A673 (cell line): ENCODE data around the gene ATP2A2. TPM values are rescaled to one million over a fixed set of nuclear protein-coding genes. Genes with fewer than 3 reads are reported as not detected.

Source experiments
- BruUV-seq: library from RNA; stranded (reverse); fragments of 400-500 nt; replicated peaks from 2 replicates; lab custom pipeline; 2021; lab: Mats Ljungman, UMichigan
- CTCF ChIA-PET: fragments of 300-600 bp; sonication (Branson Sonifier 250); formaldehyde crosslinking; loops from one replicate; lab custom pipeline; 2022; ENCODE audit warnings: antibody characterized with exemption; lab: Charles Lee
- POLR2A ChIA-PET: fragments of 300-600 bp; sonication (Branson Sonifier 250); formaldehyde crosslinking; loops from one replicate; lab custom pipeline; 2022; ENCODE audit warnings: antibody characterized with exemption; ENCODE audit not compliant: low non-redundant PET; lab: Charles Lee
- DNase-seq: peaks from one replicate; pipeline ENCODE4 v3.0.0-alpha.2; 2015; ENCODE audit warnings: low spot score
- H3K27ac ChIP-seq: fragments of 200-600 bp; sonication (generic); 2 replicates; pipeline ENCODE4 v1.5.1; 2016; ENCODE audit warnings: mixed run types, low read depth, mild to moderate bottlenecking, mixed read lengths, antibody characterized with exemption, low read length; ENCODE audit not compliant: poor library complexity, severe bottlenecking
- H3K27me3 ChIP-seq: fragments of 200-600 bp; sonication (generic); replicated peaks from 2 replicates; pipeline ENCODE4 v1.6.1; 2017; ENCODE audit warnings: mixed run types, low read depth, mild to moderate bottlenecking, mixed read lengths, antibody characterized with exemption, low read length; ENCODE audit not compliant: insufficient read depth, poor library complexity
- H3K36me3 ChIP-seq: fragments of 200-600 bp; sonication (generic); 2 replicates; pipeline ENCODE4 v1.6.1; 2016; ENCODE audit warnings: mixed run types, mild to moderate bottlenecking, mixed read lengths, antibody characterized with exemption, low read length; ENCODE audit not compliant: insufficient read depth, poor library complexity, severe bottlenecking
- H3K4me1 ChIP-seq: fragments of 200-600 bp; sonication (generic); 2 replicates; pipeline ENCODE4 v1.6.1; 2017; ENCODE audit warnings: mixed run types, mild to moderate bottlenecking, mixed read lengths, antibody characterized with exemption, low read length; ENCODE audit not compliant: insufficient read depth, poor library complexity, severe bottlenecking
- H3K4me3 ChIP-seq: fragments of 200-600 bp; sonication (generic); 2 replicates; pipeline ENCODE4 v1.5.1; 2016; ENCODE audit warnings: low read depth, mixed run types, mild to moderate bottlenecking, mixed read lengths, low read length; ENCODE audit not compliant: poor library complexity, severe bottlenecking
- H3K9me3 ChIP-seq: fragments of 200-600 bp; sonication (generic); 2 replicates; pipeline ENCODE4 v1.6.1; 2016; ENCODE audit warnings: mixed run types, low read depth, mild to moderate bottlenecking, mixed read lengths, antibody characterized with exemption, low read length; ENCODE audit not compliant: poor library complexity, severe bottlenecking
- EZH2 ChIP-seq: fragments of 200-600 bp; sonication (generic); IDR thresholded peaks from 2 replicates; pipeline ENCODE4 v1.6.1; 2017; ENCODE audit warnings: borderline replicate concordance, low read depth, mild to moderate bottlenecking, mixed read lengths, antibody characterized with exemption, low read length; ENCODE audit not compliant: poor library complexity, severe bottlenecking
- intact Hi-C: fragments of 100-400 bp; cut with micrococcal nuclease; formaldehyde crosslinking; loops from one replicate; pipeline ENCODE4 v1.10.0; 2022; ENCODE audit not compliant: unreplicated experiment
- total RNA-seq: library from RNA; stranded (reverse); gene quantifications from 2 replicates; pipeline ENCODE4 v1.2.3, GENCODE V29; 2021
- TF ChIP-seq, protein P1 (sequence below): fragments of 300-800, 200-600 bp; sonication (generic); conservative IDR thresholded peaks from 2 replicates; pipeline ENCODE4 v1.5.1; 2017; ENCODE audit warnings: low read depth, mild to moderate bottlenecking, antibody characterized with exemption, low read length, moderate library complexity, mixed read lengths

Gene ATP2A2
- total RNA-seq, 1 experiment from 2014 or later: 333 TPM

DNA sequence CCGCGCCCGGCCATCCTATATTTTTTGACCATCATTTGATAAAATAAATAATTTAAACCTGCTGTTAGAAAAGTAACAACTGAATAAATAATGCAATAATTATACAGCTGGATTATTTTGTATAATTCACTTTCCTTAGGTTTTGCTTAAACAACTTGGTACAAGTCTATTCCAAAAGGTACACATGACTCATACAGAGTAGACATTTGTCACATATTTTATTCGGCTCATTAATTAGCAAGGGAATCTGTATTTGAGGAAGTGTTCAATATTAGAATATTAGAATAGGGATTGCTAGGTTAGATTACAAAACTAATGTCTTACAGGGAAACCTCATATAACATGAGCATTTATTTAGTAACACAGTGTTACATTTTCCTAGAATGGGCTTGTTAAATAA is 48.7 kb downstream of the ATP2A2 start:
- Histone ChIP-seq H3K4me1 (peaks cover 34% of the 10 kb centered on the region), H3K4me3 (no peak overlapping the region), H3K36me3 (peaks cover 86% of the 10 kb centered on the region), H3K27ac (peak overlapping the region; percentile 86), H3K9me3 (no peaks in the 10 kb centered on the region), H3K27me3 (no peaks in the 10 kb centered on the region)
- intact Hi-C loops: no loop called here
- BruUV-seq: no TSS peak
- no peak for TF ChIP-seq EZH2
- TF ChIP-seq, protein P1, sequence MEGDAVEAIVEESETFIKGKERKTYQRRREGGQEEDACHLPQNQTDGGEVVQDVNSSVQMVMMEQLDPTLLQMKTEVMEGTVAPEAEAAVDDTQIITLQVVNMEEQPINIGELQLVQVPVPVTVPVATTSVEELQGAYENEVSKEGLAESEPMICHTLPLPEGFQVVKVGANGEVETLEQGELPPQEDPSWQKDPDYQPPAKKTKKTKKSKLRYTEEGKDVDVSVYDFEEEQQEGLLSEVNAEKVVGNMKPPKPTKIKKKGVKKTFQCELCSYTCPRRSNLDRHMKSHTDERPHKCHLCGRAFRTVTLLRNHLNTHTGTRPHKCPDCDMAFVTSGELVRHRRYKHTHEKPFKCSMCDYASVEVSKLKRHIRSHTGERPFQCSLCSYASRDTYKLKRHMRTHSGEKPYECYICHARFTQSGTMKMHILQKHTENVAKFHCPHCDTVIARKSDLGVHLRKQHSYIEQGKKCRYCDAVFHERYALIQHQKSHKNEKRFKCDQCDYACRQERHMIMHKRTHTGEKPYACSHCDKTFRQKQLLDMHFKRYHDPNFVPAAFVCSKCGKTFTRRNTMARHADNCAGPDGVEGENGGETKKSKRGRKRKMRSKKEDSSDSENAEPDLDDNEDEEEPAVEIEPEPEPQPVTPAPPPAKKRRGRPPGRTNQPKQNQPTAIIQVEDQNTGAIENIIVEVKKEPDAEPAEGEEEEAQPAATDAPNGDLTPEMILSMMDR: no peak
- ChIA-PET POLR2A (interaction anchor here (0.6 kb wide), 1 partner anchor 42 kb away, joined by 3 read pairs; no protein-coding TSS in a partner anchor), CTCF (interaction anchor here (0.7 kb wide), 1 partner anchor 102 kb away, joined by 3 read pairs; no protein-coding TSS in a partner anchor)
- no peak for DNase-seq

DNA sequence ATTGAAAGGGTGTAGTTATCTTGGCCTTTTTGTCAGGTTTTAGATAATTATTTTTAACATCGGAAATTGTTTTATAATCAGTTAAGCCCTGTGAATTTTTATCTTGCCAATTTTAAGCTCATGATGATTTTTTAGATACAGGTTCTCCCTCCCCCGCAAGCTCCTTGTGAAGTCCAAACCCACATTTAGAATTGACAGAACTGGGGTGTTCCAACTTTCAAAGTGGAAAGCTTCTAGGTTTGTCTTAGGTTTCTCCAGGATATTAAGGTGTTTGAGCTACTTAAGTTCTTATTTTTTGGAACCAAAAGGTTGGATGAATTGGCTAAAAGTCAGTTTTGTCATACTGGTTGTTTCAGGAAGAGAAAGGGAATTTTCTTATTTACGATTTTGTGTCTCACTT is 49.1 kb downstream of the ATP2A2 start:
- no TSS peak for BruUV-seq
- ChIA-PET CTCF (interaction anchor here (0.5 to 0.7 kb wide), 2 partner anchors 45 to 101 kb away, joined by 3 to 4 read pairs; no protein-coding TSS in a partner anchor), POLR2A (interaction anchor here (0.6 to 0.8 kb wide), 2 partner anchors 20 to 41 kb away, joined by 3 read pairs; no protein-coding TSS in a partner anchor)
- Histone ChIP-seq H3K27me3 (no peaks in the 10 kb centered on the region), H3K9me3 (no peaks in the 10 kb centered on the region), H3K36me3 (peaks cover 86% of the 10 kb centered on the region), H3K4me1 (peaks cover 34% of the 10 kb centered on the region), H3K27ac (peak overlapping the region; percentile 86), H3K4me3 (peak overlapping the region; percentile 2)
- TF ChIP-seq EZH2: no peak
- TF ChIP-seq, protein P1: no peak
- DNase-seq: no peak
- intact Hi-C loops: no loop called here

DNA sequence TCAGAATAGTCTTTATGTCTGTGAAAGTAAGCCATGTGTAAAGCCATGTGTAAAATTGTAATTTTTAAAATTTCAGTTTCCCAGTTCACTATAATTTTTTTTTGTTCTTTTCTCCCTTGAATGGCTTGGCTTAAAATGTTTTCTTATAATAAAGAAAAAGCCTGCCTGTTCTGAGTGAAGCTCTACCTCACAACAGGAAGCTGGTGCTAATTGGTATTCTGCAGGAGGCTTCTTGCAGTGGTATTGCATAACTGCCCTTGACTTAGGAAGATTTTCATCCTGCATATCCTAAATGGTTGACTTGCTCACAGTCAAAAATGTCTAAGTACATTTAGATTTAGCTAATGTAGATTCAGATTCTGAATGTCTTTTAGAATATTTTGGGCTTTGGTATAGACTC is 49.5 kb downstream of the ATP2A2 start:
- peak overlapping the region; percentile 2 for H3K4me3 ChIP-seq
- H3K27me3 ChIP-seq: no peaks in the 10 kb centered on the region
- POLR2A ChIA-PET: interaction anchor here (0.6 to 0.8 kb wide), 2 partner anchors 19 to 41 kb away, joined by 3 read pairs; no protein-coding TSS in a partner anchor
- H3K36me3 ChIP-seq: peaks cover 86% of the 10 kb centered on the region
- intact Hi-C loops: no loop called here
- H3K9me3 ChIP-seq: no peaks in the 10 kb centered on the region
- DNase-seq: peak; percentile 89
- CTCF ChIA-PET: interaction anchor here (0.5 to 0.7 kb wide), 2 partner anchors 45 to 101 kb away, joined by 3 to 4 read pairs; no protein-coding TSS in a partner anchor
- H3K27ac ChIP-seq: peak overlapping the region; percentile 86
- BruUV-seq: no TSS peak
- TF ChIP-seq EZH2: no peak
- TF ChIP-seq, protein P1: no peak
- peaks cover 34% of the 10 kb centered on the region for H3K4me1 ChIP-seq
